HEK293 (cell line): ENCODE measurements around the gene PCK1.

Experiments used
- CTCF ChIA-PET: fragments of 350-600 bp; formaldehyde crosslinking; extraction: SDS; loops from one replicate; lab custom pipeline; 2021; ENCODE audit warnings: antibody characterized with exemption; lab: Yijun Ruan, JAX
- POLR2A ChIA-PET: fragments of 300-600 bp; formaldehyde crosslinking; extraction: SDS; loops from one replicate; lab custom pipeline; 2020; ENCODE audit warnings: antibody characterized with exemption, inconsistent platforms; lab: Yijun Ruan, JAX
- H3K27ac ChIP-seq: fragments of 200-500 bp; sonication (Bioruptor generic); 2 replicates; pipeline ENCODE4 v1.5.1; 2014; ENCODE audit warnings: low read depth, low read length, control low read depth, inconsistent platforms; ENCODE audit errors: extremely low read depth
- H3K36me3 ChIP-seq, 2 experiments: fragments of 200-500 bp in 1 of 2; sonication (Bioruptor generic) in 1 of 2; 1 replicate in 1 of 2; 2 replicates in 1 of 2; pipeline ENCODE4 v1.5.1; 2014 to 2017; ENCODE audit warnings: inconsistent platforms in 2 of 2, low read length in 2 of 2; ENCODE audit not compliant: control insufficient read depth in 2 of 2, insufficient read depth in 1 of 2
- H3K4me1 ChIP-seq: fragments of 200-500 bp; sonication (Bioruptor generic); 2 replicates; pipeline ENCODE4 v1.5.1; 2014; ENCODE audit warnings: mild to moderate bottlenecking, low read length, inconsistent platforms; ENCODE audit not compliant: control insufficient read depth, insufficient read depth
- H3K4me3 ChIP-seq: 2 replicates; pipeline ENCODE4 v1.5.1; 2011; ENCODE audit warnings: low read depth, mild to moderate bottlenecking, control low read depth, low read length, moderate library complexity
- H3K9me3 ChIP-seq: fragments of 200-500 bp; sonication (Bioruptor generic); 2 replicates; pipeline ENCODE4 v1.5.1; 2014; ENCODE audit warnings: low read depth, low read length, inconsistent platforms; ENCODE audit not compliant: control insufficient read depth, insufficient read depth
- CTCF ChIP-seq: fragments of 450-650 bp; formaldehyde crosslinking; IDR thresholded peaks from 2 replicates; pipeline ENCODE4 v1.5.1; 2016; ENCODE audit warnings: missing biosample characterization, missing genetic modification characterization
- HOXC10 ChIP-seq: sonication (generic); formaldehyde crosslinking; IDR thresholded peaks from 2 replicates; pipeline ENCODE4 v1.8.1; 2023; ENCODE audit warnings: mild to moderate bottlenecking, missing genetic modification reagents
- KLF8 ChIP-seq: fragments of 450-650 bp; formaldehyde crosslinking; IDR thresholded peaks from 2 replicates; pipeline ENCODE4 v1.5.1; 2016; ENCODE audit warnings: missing biosample characterization, missing genetic modification characterization
- KLF9 ChIP-seq: fragments of 450-650 bp; formaldehyde crosslinking; IDR thresholded peaks from 2 replicates; pipeline ENCODE4 v1.5.1; 2016; ENCODE audit warnings: missing biosample characterization, missing genetic modification characterization, low read depth
- SCRT1 ChIP-seq: fragments of 450-650 bp; formaldehyde crosslinking; IDR thresholded peaks from 2 replicates; pipeline ENCODE4 v1.5.1; 2016; ENCODE audit warnings: missing biosample characterization, missing genetic modification characterization, borderline replicate concordance
- TRIM28 ChIP-seq: IDR thresholded peaks from 2 replicates; pipeline ENCODE4 v1.6.1; 2011; ENCODE audit warnings: low read length, control low read depth, borderline replicate concordance
- ZBTB1 ChIP-seq: fragments of 450-650 bp; formaldehyde crosslinking; IDR thresholded peaks from 2 replicates; pipeline ENCODE4 v1.5.1; 2016; ENCODE audit warnings: missing biosample characterization, missing genetic modification characterization
- ZBTB8A ChIP-seq: fragments of 450-650 bp; formaldehyde crosslinking; IDR thresholded peaks from 2 replicates; pipeline ENCODE4 v1.5.1; 2016; ENCODE audit warnings: missing biosample characterization, missing genetic modification characterization
- ZFP37 ChIP-seq: fragments of 450-650 bp; formaldehyde crosslinking; IDR thresholded peaks from 2 replicates; pipeline ENCODE4 v1.5.1; 2016; ENCODE audit warnings: missing biosample characterization, missing genetic modification characterization
- ZNF121 ChIP-seq: fragments of 450-650 bp; formaldehyde crosslinking; IDR thresholded peaks from 2 replicates; pipeline ENCODE4 v1.5.1; 2016; ENCODE audit warnings: missing biosample characterization, missing genetic modification characterization
- ZNF133 ChIP-seq: fragments of 450-650 bp; formaldehyde crosslinking; IDR thresholded peaks from 2 replicates; pipeline ENCODE4 v1.5.1; 2016; ENCODE audit warnings: missing biosample characterization, missing genetic modification characterization
- ZNF140 ChIP-seq: fragments of 450-650 bp; formaldehyde crosslinking; IDR thresholded peaks from 2 replicates; pipeline ENCODE4 v1.5.1; 2016; ENCODE audit warnings: missing biosample characterization, missing genetic modification characterization
- ZNF214 ChIP-seq: fragments of 450-650 bp; formaldehyde crosslinking; IDR thresholded peaks from 2 replicates; pipeline ENCODE4 v1.5.1; 2017; ENCODE audit warnings: missing biosample characterization, mild to moderate bottlenecking, missing genetic modification characterization, borderline replicate concordance
- ZNF280D ChIP-seq: fragments of 450-650 bp; formaldehyde crosslinking; IDR thresholded peaks from 2 replicates; pipeline ENCODE4 v1.5.1; 2016; ENCODE audit warnings: missing biosample characterization, missing genetic modification characterization
- ZNF37A ChIP-seq: fragments of 450-650 bp; IDR thresholded peaks from 2 replicates; pipeline ENCODE4 v1.5.1; 2018; ENCODE audit warnings: missing biosample characterization, missing genetic modification characterization
- ZNF404 ChIP-seq: fragments of 450-650 bp; formaldehyde crosslinking; IDR thresholded peaks from 2 replicates; pipeline ENCODE4 v1.5.1; 2017; ENCODE audit warnings: missing biosample characterization, missing genetic modification characterization
- ZNF423 ChIP-seq: fragments of 450-650 bp; formaldehyde crosslinking; IDR thresholded peaks from 2 replicates; pipeline ENCODE4 v1.5.1; 2016; ENCODE audit warnings: missing biosample characterization, missing genetic modification characterization
- ZNF426 ChIP-seq: fragments of 450-650 bp; formaldehyde crosslinking; IDR thresholded peaks from 2 replicates; pipeline ENCODE4 v1.5.1; 2017; ENCODE audit warnings: missing biosample characterization, missing genetic modification characterization, mild to moderate bottlenecking, inconsistent platforms, moderate library complexity
- ZNF433 ChIP-seq: fragments of 450-650 bp; formaldehyde crosslinking; IDR thresholded peaks from 2 replicates; pipeline ENCODE4 v1.5.1; 2016; ENCODE audit warnings: missing biosample characterization, missing genetic modification characterization, low read depth
- ZNF548 ChIP-seq: fragments of 450-650 bp; formaldehyde crosslinking; IDR thresholded peaks from 2 replicates; pipeline ENCODE4 v1.5.1; 2016; ENCODE audit warnings: missing biosample characterization, missing genetic modification characterization
- ZNF555 ChIP-seq: fragments of 450-650 bp; formaldehyde crosslinking; conservative IDR thresholded peaks from 2 replicates; pipeline ENCODE4 v1.5.1; 2017; ENCODE audit warnings: missing biosample characterization, mild to moderate bottlenecking, missing genetic modification characterization, inconsistent platforms
- ZNF621 ChIP-seq: fragments of 450-650 bp; formaldehyde crosslinking; IDR thresholded peaks from 2 replicates; pipeline ENCODE4 v1.5.1; 2017; ENCODE audit warnings: missing biosample characterization, missing genetic modification characterization
- ZNF623 ChIP-seq: fragments of 450-650 bp; formaldehyde crosslinking; IDR thresholded peaks from 2 replicates; pipeline ENCODE4 v1.5.1; 2016; ENCODE audit warnings: missing biosample characterization, missing genetic modification characterization
- ZNF658 ChIP-seq: fragments of 450-650 bp; formaldehyde crosslinking; IDR thresholded peaks from 2 replicates; pipeline ENCODE4; 2016; ENCODE audit warnings: missing biosample characterization, missing genetic modification characterization
- ZNF707 ChIP-seq: fragments of 450-650 bp; formaldehyde crosslinking; IDR thresholded peaks from 2 replicates; pipeline ENCODE4 v1.5.1; 2016; ENCODE audit warnings: missing biosample characterization, missing genetic modification characterization
- ZNF837 ChIP-seq: fragments of 450-650 bp; formaldehyde crosslinking; IDR thresholded peaks from 2 replicates; pipeline ENCODE4 v1.5.1; 2016; ENCODE audit warnings: missing biosample characterization, missing genetic modification characterization
- TF ChIP-seq, protein P1 (sequence below): fragments of 450-650 bp; formaldehyde crosslinking; IDR thresholded peaks from 2 replicates; pipeline ENCODE4 v1.5.1; 2017; ENCODE audit warnings: missing biosample characterization, missing genetic modification characterization

Gene PCK1

DNA sequence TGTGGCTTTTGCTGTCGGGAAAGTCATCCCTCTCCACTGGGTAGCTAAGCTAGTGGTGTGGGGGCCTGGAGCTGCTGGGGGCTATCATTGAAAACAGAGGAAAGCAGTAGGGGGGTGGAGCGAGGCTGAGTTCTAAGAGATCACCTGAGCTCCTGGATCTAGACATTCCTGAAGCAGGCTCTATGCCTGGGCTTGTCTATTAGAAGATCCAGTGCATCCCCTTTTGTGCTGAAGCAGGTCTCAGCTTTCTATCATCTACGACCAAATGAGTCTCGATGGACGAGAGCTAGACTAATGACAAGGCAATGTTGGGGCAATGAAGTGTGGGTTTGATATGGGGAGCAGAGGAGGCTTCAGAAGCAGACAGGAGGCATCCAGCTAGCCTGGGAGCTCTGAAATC is 40.8 kb downstream of the PCK1 start:
- ChIA-PET POLR2A (no interaction called here), CTCF (interaction anchor here (1.2 to 7.1 kb wide), 3 partner anchors 21 to 607 kb away, joined by 5 to 94 read pairs (median 28); no protein-coding TSS in a partner anchor)
- TF ChIP-seq ZNF423 (tag by site-specific recombination): no peak
- TF ChIP-seq ZNF121 (tag by site-specific recombination): no peak
- TF ChIP-seq KLF8 (tag by site-specific recombination): no peak
- no peak for TF ChIP-seq SCRT1 (tag by site-specific recombination)
- TF ChIP-seq ZNF214 (tag by site-specific recombination): no peak
- no peak for TF ChIP-seq ZNF548 (tag by site-specific recombination)
- no peak for TF ChIP-seq ZNF426
- no peak for TF ChIP-seq ZNF707 (tag by site-specific recombination)
- no peak for TF ChIP-seq ZNF404 (tag by site-specific recombination)
- no peak for TF ChIP-seq ZBTB8A (tag by site-specific recombination)
- TF ChIP-seq KLF9 (tag by site-specific recombination): no peak
- TF ChIP-seq CTCF (tag by site-specific recombination): no peak
- no peak for TF ChIP-seq ZNF555 (tag by site-specific recombination)
- TF ChIP-seq ZBTB1 (tag by site-specific recombination): no peak
- no peak for TF ChIP-seq ZNF133 (tag by site-specific recombination)
- TF ChIP-seq HOXC10: no peak
- TF ChIP-seq, protein P1, sequence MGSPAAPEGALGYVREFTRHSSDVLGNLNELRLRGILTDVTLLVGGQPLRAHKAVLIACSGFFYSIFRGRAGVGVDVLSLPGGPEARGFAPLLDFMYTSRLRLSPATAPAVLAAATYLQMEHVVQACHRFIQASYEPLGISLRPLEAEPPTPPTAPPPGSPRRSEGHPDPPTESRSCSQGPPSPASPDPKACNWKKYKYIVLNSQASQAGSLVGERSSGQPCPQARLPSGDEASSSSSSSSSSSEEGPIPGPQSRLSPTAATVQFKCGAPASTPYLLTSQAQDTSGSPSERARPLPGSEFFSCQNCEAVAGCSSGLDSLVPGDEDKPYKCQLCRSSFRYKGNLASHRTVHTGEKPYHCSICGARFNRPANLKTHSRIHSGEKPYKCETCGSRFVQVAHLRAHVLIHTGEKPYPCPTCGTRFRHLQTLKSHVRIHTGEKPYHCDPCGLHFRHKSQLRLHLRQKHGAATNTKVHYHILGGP (tag by site-specific recombination): no peak
- no peak for TF ChIP-seq ZNF623 (tag by site-specific recombination)
- TF ChIP-seq ZNF37A (tag by site-specific recombination): no peak
- H3K36me3 ChIP-seq: no peaks in the 10 kb centered on the region
- no peak overlapping the region for H3K4me3 ChIP-seq
- no peak overlapping the region for H3K27ac ChIP-seq
- no peaks in the 10 kb centered on the region for H3K4me1 ChIP-seq
- no peaks in the 10 kb centered on the region for H3K9me3 ChIP-seq

DNA sequence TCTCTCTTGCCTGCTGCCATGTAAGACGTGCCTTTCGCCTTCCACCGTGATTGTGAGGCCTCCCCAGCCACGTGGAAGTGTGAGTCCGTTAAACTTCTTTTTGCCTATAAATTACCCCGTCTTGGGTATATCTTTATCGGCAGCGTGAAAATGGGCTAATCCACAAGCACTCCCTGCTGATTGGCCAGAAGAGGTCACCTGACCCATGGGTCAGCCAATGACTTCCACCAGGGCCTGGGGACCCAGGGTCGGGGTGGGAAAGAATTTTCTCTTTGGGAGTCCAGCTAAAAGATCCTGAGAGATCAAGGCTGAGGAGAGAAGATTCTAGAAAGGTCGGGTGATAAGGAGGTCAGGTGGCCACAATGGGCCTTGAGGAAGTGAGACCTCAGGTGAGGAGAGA is 42.2 kb downstream of the PCK1 start:
- no peaks in the 10 kb centered on the region for H3K4me1 ChIP-seq
- no peak for TF ChIP-seq ZNF658 (tag by site-specific recombination)
- TF ChIP-seq ZFP37 (tag by site-specific recombination): no peak
- no peak for TF ChIP-seq TRIM28
- no peak for TF ChIP-seq ZNF140 (tag by site-specific recombination)
- no peak for TF ChIP-seq ZNF837 (tag by site-specific recombination)
- TF ChIP-seq SCRT1 (tag by site-specific recombination): no peak
- no peak for TF ChIP-seq ZNF280D (tag by site-specific recombination)
- no peak for TF ChIP-seq HOXC10
- TF ChIP-seq ZNF621 (tag by site-specific recombination): no peak
- TF ChIP-seq ZNF433 (tag by site-specific recombination): no peak
- no peaks in the 10 kb centered on the region for H3K36me3 ChIP-seq
- no peaks in the 10 kb centered on the region for H3K9me3 ChIP-seq
- H3K4me3 ChIP-seq: no peak overlapping the region
- POLR2A ChIA-PET: no interaction called here
- no peak overlapping the region for H3K27ac ChIP-seq
- CTCF ChIA-PET: no interaction called here
